Measurements from ENCODE around the gene B3GNT5.

GRCh38 chr3:183218826-183219225 is 34.2 kb upstream of the B3GNT5 start:
- TF ChIP-seq POLR2A (IDR thresholded peaks at IDR 0.05) (no peak), POLR2AphosphoS5 (IDR thresholded peaks at IDR 0.05; ENCODE audit: insufficient read depth in 1 of 2, low read depth in 1 of 2) (no peak)
- TF ChIP-seq, protein P1, sequence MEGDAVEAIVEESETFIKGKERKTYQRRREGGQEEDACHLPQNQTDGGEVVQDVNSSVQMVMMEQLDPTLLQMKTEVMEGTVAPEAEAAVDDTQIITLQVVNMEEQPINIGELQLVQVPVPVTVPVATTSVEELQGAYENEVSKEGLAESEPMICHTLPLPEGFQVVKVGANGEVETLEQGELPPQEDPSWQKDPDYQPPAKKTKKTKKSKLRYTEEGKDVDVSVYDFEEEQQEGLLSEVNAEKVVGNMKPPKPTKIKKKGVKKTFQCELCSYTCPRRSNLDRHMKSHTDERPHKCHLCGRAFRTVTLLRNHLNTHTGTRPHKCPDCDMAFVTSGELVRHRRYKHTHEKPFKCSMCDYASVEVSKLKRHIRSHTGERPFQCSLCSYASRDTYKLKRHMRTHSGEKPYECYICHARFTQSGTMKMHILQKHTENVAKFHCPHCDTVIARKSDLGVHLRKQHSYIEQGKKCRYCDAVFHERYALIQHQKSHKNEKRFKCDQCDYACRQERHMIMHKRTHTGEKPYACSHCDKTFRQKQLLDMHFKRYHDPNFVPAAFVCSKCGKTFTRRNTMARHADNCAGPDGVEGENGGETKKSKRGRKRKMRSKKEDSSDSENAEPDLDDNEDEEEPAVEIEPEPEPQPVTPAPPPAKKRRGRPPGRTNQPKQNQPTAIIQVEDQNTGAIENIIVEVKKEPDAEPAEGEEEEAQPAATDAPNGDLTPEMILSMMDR (IDR thresholded peaks at IDR 0.05) = no peak
